ENCODE data around the gene IFT122.
A peak's percentile ranks its signal among the peaks of the same experiment; 100 is the strongest.
"Not testable (repeated sequence)": the region's sequence is repeated elsewhere in the genome, so short reads cannot be mapped to it uniquely, and the experiment has no call there.

The IFT122 gene

GRCh38 chr3:129498603-129499488, 58.8 kb downstream of the IFT122 start:
- not testable (repeated sequence) for H2BK120ac ChIP-seq (ENCODE audit: insufficient read depth, low read length, poor library complexity); H2BK5ac ChIP-seq (ENCODE audit: low read depth, low read length, poor library complexity); H3K9me3 ChIP-seq (ENCODE audit: insufficient read depth, low read depth, low read length); DNase-seq; H3K9ac ChIP-seq (ENCODE audit: low read length); H3K27ac ChIP-seq (ENCODE audit: low read depth, low read length); H3K23ac ChIP-seq (ENCODE audit: low read length); H3K27me3 ChIP-seq (ENCODE audit: insufficient read depth, low read length); H4K12ac ChIP-seq (ENCODE audit: low read depth, low read length); H4K91ac ChIP-seq (ENCODE audit: low read depth, low read length); H2BK12ac ChIP-seq (ENCODE audit: low read length); H3K4me3 ChIP-seq (ENCODE audit: low read depth, low read length); H3K79me2 ChIP-seq (ENCODE audit: control insufficient read depth, insufficient read depth, low read length, poor library complexity); H3K18ac ChIP-seq (ENCODE audit: low read length); H2AFZ ChIP-seq (ENCODE audit: insufficient read depth, low read length, poor library complexity); H3K4ac ChIP-seq (ENCODE audit: low read depth, low read length); H3K14ac ChIP-seq (ENCODE audit: low read length); H4K8ac ChIP-seq (ENCODE audit: low read depth, low read length); H2AK5ac ChIP-seq (ENCODE audit: low read length); H3K4me2 ChIP-seq (ENCODE audit: low read length)
- WGBS (ENCODE audit: extremely low coverage, insufficient coverage, insufficient read length), result no CpG with 5 or more reads among the region's 8 CpGs
- H3K36me3 ChIP-seq (ENCODE audit: control insufficient read depth in 1 of 2, insufficient read depth in 2 of 2, low read length in 2 of 2), result peaks cover 25 to 27% of the 10 kb centered on the region in 2 experiments
- H3K4me1 ChIP-seq (ENCODE audit: control insufficient read depth in 1 of 2, insufficient read depth in 2 of 2, low read length in 2 of 2), result peaks cover 12 to 16% of the 10 kb centered on the region in 2 experiments
- H3K79me1 ChIP-seq (ENCODE audit: low read length), result peaks cover 15% of the 10 kb centered on the region

GRCh38 chr3:129499604-129500333, 59.7 kb downstream of the IFT122 start:
- H3K4me3 ChIP-seq (ENCODE audit: low read depth, low read length); H3K27me3 ChIP-seq (ENCODE audit: insufficient read depth, low read length); H4K91ac ChIP-seq (ENCODE audit: low read depth, low read length); DNase-seq; H2AFZ ChIP-seq (ENCODE audit: insufficient read depth, low read length, poor library complexity); H3K23ac ChIP-seq (ENCODE audit: low read length); H2AK5ac ChIP-seq (ENCODE audit: low read length); H2BK5ac ChIP-seq (ENCODE audit: low read depth, low read length, poor library complexity); H3K14ac ChIP-seq (ENCODE audit: low read length); H3K9me3 ChIP-seq (ENCODE audit: insufficient read depth, low read depth, low read length); H3K79me2 ChIP-seq (ENCODE audit: control insufficient read depth, insufficient read depth, low read length, poor library complexity); H3K79me1 ChIP-seq (ENCODE audit: low read length); H3K18ac ChIP-seq (ENCODE audit: low read length); H4K12ac ChIP-seq (ENCODE audit: low read depth, low read length); H4K8ac ChIP-seq (ENCODE audit: low read depth, low read length); H3K4me2 ChIP-seq (ENCODE audit: low read length); H2BK12ac ChIP-seq (ENCODE audit: low read length); H2BK120ac ChIP-seq (ENCODE audit: insufficient read depth, low read length, poor library complexity); H3K27ac ChIP-seq (ENCODE audit: low read depth, low read length); H3K4ac ChIP-seq (ENCODE audit: low read depth, low read length): not testable (repeated sequence)
- Histone ChIP-seq H3K4me1 (ENCODE audit: control insufficient read depth in 1 of 2, insufficient read depth in 2 of 2, low read length in 2 of 2) (peaks cover 8 to 11% of the 10 kb centered on the region in 2 experiments), H3K36me3 (ENCODE audit: control insufficient read depth in 1 of 2, insufficient read depth in 2 of 2, low read length in 2 of 2) (peaks cover 29 to 34% of the 10 kb centered on the region in 2 experiments), H3K9ac (ENCODE audit: low read length) (peak overlapping the region; percentile 45)
- no CpG with 5 or more reads among the region's 14 CpGs for WGBS (ENCODE audit: extremely low coverage, insufficient coverage, insufficient read length)

- H3K27me3 ChIP-seq (ENCODE audit: insufficient read depth, low read length), result no peaks in the 10 kb centered on the region
- WGBS (ENCODE audit: extremely low coverage, insufficient coverage, insufficient read length), result no CpG with 5 or more reads among the region's 5 CpGs
- H3K18ac ChIP-seq (ENCODE audit: low read length), result no peak overlapping the region
- H2AK5ac ChIP-seq (ENCODE audit: low read length), result no peak overlapping the region
- H3K4me2 ChIP-seq (ENCODE audit: low read length), result no peak overlapping the region
- peaks cover 8% of the 10 kb centered on the region for H3K79me1 ChIP-seq (ENCODE audit: low read length)
- peaks cover 2% of the 10 kb centered on the region for H3K9me3 ChIP-seq (ENCODE audit: insufficient read depth, low read depth, low read length)
- no peak overlapping the region for H4K8ac ChIP-seq (ENCODE audit: low read depth, low read length)
- peaks cover 8 to 9% of the 10 kb centered on the region in 2 experiments for H3K4me1 ChIP-seq (ENCODE audit: control insufficient read depth in 1 of 2, insufficient read depth in 2 of 2, low read length in 2 of 2)
- no peak overlapping the region for H3K4ac ChIP-seq (ENCODE audit: low read depth, low read length)
- H2AFZ ChIP-seq (ENCODE audit: insufficient read depth, low read length, poor library complexity), result no peak overlapping the region
- H3K27ac ChIP-seq (ENCODE audit: low read depth, low read length), result no peak overlapping the region
- no peak overlapping the region for H3K14ac ChIP-seq (ENCODE audit: low read length)
- H3K36me3 ChIP-seq (ENCODE audit: control insufficient read depth in 1 of 2, insufficient read depth in 2 of 2, low read length in 2 of 2), result peaks cover 29 to 35% of the 10 kb centered on the region in 2 experiments
- H2BK120ac ChIP-seq (ENCODE audit: insufficient read depth, low read length, poor library complexity), result no peak overlapping the region
- no peak overlapping the region for H3K23ac ChIP-seq (ENCODE audit: low read length)
- no peak overlapping the region for H4K12ac ChIP-seq (ENCODE audit: low read depth, low read length)
- H2BK5ac ChIP-seq (ENCODE audit: low read depth, low read length, poor library complexity), result no peak overlapping the region
- H3K4me3 ChIP-seq (ENCODE audit: low read depth, low read length), result no peak overlapping the region
- peaks cover 6% of the 10 kb centered on the region for H3K79me2 ChIP-seq (ENCODE audit: control insufficient read depth, insufficient read depth, low read length, poor library complexity)
- peak overlapping the region; percentile 45 for H3K9ac ChIP-seq (ENCODE audit: low read length)
- H4K91ac ChIP-seq (ENCODE audit: low read depth, low read length), result no peak overlapping the region
- DNase-seq, result no peak
- H2BK12ac ChIP-seq (ENCODE audit: low read length), result no peak overlapping the region
These were observed 60.3 kb downstream of the IFT122 start for GRCh38 chr3:129500334-129500658.

- Histone ChIP-seq H2AK5ac (ENCODE audit: low read length) (no peak overlapping the region), H2BK5ac (ENCODE audit: low read depth, low read length, poor library complexity) (no peak overlapping the region), H3K9me3 (ENCODE audit: insufficient read depth, low read depth, low read length) (peaks cover 2% of the 10 kb centered on the region), H4K91ac (ENCODE audit: low read depth, low read length) (no peak overlapping the region), H3K4me3 (ENCODE audit: low read depth, low read length) (no peak overlapping the region), H3K9ac (ENCODE audit: low read length) (no peak overlapping the region), H2BK120ac (ENCODE audit: insufficient read depth, low read length, poor library complexity) (no peak overlapping the region), H4K8ac (ENCODE audit: low read depth, low read length) (no peak overlapping the region), H2AFZ (ENCODE audit: insufficient read depth, low read length, poor library complexity) (no peak overlapping the region), H3K4ac (ENCODE audit: low read depth, low read length) (no peak overlapping the region), H3K79me2 (ENCODE audit: control insufficient read depth, insufficient read depth, low read length, poor library complexity) (peaks cover 1% of the 10 kb centered on the region), H3K18ac (ENCODE audit: low read length) (no peak overlapping the region), H3K4me2 (ENCODE audit: low read length) (no peak overlapping the region), H3K4me1 (ENCODE audit: control insufficient read depth in 1 of 2, insufficient read depth in 2 of 2, low read length in 2 of 2) (peaks cover 2 to 3% of the 10 kb centered on the region in 2 experiments), H3K27me3 (ENCODE audit: insufficient read depth, low read length) (no peaks in the 10 kb centered on the region), H3K14ac (ENCODE audit: low read length) (no peak overlapping the region), H4K12ac (ENCODE audit: low read depth, low read length) (no peak overlapping the region), H3K79me1 (ENCODE audit: low read length) (peaks cover 3% of the 10 kb centered on the region), H3K23ac (ENCODE audit: low read length) (no peak overlapping the region), H3K27ac (ENCODE audit: low read depth, low read length) (no peak overlapping the region), H2BK12ac (ENCODE audit: low read length) (no peak overlapping the region), H3K36me3 (ENCODE audit: control insufficient read depth in 1 of 2, insufficient read depth in 2 of 2, low read length in 2 of 2) (peaks cover 27 to 43% of the 10 kb centered on the region in 2 experiments)
- no peak for DNase-seq
- no CpG with 5 or more reads among the region's 5 CpGs for WGBS (ENCODE audit: extremely low coverage, insufficient coverage, insufficient read length)
These were observed 61.6 kb downstream of the IFT122 start for GRCh38 chr3:129501630-129502029.

Data from trophoblast cell (in vitro differentiated cells and primary cell).